Left hindlimb (tissue), 1 donor: ENCODE measurements around the gene UGT1A8.
"Not testable (repeated sequence)": the region's sequence is repeated elsewhere in the genome, so short reads cannot be mapped to it uniquely, and the experiment has no call there.

ENCODE experiments used
- DNase-seq: peaks from one replicate; pipeline ENCODE4 v3.0.0-alpha.2; 2018

Gene UGT1A8

DNA sequence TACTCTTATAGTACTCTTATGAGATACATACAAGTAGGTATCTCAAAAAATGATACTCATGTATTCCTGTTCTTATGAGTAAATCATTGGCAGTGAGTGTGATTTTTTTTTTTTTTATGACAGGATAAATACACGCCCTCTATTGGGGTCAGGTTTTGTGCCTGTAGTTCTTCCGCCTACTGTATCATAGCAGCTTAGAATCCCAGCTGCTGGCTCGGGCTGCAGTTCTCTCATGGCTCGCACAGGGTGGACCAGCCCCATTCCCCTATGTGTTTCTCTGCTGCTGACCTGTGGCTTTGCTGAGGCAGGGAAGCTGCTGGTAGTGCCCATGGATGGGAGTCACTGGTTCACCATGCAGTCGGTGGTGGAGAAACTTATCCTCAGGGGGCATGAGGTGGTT lies at the start of gene UGT1A8:
Gene UGT1A8, plus strand, starts transcription at position 158 of the 400 bp plus-strand sequence. Its CDS starts 75 bp downstream, at position 233.
- not testable (repeated sequence) for DNase-seq

DNA sequence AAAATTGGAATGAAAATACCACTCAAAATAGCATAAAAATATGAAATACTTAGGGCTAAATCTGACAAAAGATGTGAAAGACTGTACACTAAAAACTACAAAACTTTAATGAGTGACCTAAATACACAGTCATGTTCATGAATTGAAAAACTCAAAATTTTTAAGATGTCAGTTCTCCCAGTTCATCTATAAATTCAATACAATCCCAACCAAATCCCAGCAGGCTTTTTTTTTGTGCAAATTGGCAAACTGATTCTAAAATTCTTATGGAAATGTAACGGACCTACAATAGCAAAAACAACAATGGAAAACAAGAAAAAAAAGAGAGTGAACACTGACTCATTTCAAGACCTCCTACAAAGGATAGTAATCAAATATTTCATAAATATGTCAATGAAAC lies 46.4 kb upstream of the UGT1A8 start:
- no peak for DNase-seq

GRCh38 chr2:233571462-233571861 lies 46.0 kb upstream of the UGT1A8 start:
- no peak for DNase-seq

DNA sequence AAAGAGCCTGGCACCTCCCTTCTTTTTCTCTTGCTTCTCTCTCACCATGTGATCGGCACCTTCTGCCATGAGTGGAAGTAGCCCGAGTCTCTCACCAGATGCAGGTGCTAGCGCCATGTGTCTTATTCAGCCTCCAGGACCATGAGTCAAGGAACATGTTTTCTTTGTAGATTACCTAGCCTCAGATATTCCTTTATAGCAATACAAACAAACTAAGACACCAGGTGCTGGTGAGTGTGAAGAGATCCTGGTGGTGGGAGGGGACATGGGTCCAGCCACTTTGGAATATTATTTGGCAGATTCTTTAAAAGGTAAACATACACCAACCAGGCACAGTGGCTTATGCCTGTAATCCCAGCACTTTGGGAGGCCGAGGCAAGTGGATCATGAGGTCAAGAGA lies 45.0 kb upstream of the UGT1A8 start:
- no peak for DNase-seq

- DNase-seq, result not testable (repeated sequence)
Observed at GRCh38 chr2:233577341-233577740, 40.1 kb upstream of the UGT1A8 start.

- not testable (repeated sequence) for DNase-seq
Observed at GRCh38 chr2:233583217-233583965, 34.0 kb upstream of the UGT1A8 start.

DNA sequence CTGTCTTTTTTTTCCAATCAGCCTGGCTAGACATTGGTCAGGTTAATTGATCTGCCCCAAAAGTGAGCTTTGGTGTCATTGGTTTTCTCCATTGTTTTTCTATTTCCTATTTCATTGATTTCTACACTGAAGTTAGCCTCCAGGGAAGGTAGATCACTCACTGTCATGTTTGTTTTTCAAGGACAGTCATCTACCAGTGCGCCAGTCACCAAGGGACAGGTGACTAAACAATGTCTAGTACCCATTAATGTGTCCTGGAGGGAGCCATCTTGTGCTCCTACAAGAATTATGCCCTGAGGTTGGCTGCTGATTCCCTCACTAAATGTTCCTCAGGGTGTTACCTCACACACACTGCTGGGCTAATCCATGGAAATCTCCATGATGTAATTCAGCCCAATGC lies 33.2 kb upstream of the UGT1A8 start:
- DNase-seq, result no peak

- DNase-seq, result no peak
Observed at GRCh38 chr2:233588400-233588799, 29.0 kb upstream of the UGT1A8 start.

DNA sequence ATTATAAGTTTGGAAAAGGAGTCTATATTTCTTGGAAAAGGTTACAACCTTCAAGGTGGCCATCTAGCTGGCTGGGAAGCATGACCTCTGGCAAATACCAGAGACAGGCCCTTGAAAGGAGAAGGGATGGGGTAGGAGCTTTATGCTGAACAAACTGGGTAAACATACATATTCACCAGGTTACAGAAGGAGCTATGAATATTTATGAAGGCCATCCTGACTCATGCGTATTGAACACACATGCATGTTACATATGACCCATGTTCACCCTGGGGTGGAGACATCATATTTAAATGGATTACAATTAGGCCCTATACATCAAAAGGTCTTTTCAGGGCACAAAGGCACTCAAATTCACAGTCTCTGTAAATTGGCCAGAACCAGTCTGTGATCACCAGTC lies 24.7 kb upstream of the UGT1A8 start:
- not testable (repeated sequence) for DNase-seq

- no peak for DNase-seq
Observed at GRCh38 chr2:233593201-233593600, 24.2 kb upstream of the UGT1A8 start.

DNA sequence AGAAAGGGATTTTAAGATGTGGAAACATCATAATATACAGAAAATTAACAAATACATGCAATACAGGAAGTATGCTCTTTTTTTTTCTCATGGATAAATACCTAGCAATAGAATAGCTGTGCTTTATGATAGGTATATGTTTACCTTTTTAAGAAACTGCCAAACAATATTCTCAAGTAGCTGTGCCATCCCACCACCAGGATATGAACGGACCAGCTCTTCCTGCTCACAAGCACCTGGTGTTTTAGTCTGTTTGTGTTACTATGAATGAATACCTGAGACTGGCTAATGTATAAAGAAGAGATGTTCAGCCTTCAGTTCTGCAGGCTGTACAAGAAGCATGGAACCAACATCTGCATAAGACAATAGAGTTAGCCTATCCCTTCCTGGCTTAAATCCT lies 19.9 kb upstream of the UGT1A8 start:
- no peak for DNase-seq

DNA sequence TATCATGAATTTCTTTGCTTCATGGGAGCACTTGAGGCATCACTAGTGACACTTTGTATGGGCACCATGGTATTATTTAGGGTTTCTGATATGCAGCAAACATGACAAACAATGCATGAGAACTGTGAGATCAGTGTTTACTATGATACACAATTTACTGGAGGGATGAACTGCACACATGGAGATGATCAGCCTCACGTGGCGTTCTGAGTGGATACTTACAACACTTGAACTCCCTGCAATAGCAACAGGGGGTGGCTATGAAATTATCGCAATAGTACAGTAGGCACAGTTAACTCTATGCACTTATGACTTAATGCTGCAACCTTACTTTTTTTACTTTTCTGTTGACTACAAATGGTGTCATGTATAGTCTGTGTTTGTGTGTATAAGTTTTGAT lies 18.5 kb upstream of the UGT1A8 start:
- DNase-seq, result no peak

GRCh38 chr2:233600386-233600785 lies 17.0 kb upstream of the UGT1A8 start:
- no peak for DNase-seq

DNA sequence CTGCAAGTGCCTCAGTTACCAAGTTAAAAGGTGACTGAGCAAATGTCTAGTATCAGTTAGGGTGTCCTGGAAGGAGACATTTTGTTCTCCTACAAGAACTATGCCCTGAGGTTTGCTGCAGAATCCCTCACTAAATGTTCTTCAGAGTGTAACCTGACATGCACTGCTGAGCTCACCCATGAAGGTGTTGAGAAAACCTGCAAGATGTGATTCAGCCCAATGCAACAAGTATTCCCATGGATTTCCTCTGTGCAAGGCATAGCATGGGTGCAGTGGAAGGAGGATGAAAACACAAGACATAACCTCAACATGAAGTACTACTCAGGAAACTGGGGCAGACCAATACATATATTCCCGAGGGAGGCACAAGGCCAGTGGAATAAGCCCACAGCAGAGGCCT lies 15.4 kb upstream of the UGT1A8 start:
- DNase-seq, result no peak

DNA sequence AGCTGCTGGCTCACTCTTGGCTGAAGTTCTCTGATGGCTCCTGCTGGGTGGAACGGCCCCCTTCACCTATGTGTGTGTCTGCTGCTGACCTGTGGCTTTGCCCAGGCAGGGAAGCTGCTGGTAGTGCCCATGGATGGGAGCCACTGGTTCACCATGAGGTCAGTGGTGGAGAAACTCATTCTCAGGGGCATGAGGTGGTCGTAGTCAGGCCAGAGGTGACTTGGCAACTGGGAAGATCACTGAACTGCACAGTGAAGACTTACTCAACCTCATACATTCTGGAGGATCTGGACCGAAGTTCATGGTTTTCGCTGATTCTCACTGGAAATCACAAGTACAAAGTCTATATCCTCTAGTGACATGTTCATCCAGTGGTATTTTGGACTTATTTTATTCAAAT lies 13.9 kb upstream of the UGT1A8 start:
- no peak for DNase-seq

- DNase-seq, result no peak
Observed at GRCh38 chr2:233604826-233605225, 12.6 kb upstream of the UGT1A8 start.

- DNase-seq, result no peak
Observed at GRCh38 chr2:233605680-233606079, 11.8 kb upstream of the UGT1A8 start.

DNA sequence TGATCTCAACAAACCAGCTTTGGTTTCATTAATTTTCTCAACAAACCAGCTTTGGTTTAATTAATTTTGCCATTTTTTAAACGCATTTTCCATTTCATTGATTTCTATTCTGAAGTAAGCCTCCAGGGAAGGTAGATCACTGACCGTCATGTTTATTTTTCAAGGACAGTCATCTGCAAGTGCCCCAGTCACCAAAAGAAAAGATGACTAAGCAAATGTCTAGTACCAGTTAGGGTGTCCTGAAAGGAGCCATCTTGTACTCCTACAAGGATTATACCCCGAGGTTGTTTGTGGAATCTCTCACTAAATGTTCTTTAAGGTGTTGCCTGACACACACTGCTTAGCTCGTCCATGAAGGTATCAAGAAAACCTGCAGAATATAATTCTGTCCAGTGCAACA lies 6.1 kb upstream of the UGT1A8 start:
- no peak for DNase-seq

- no peak for DNase-seq
Observed at GRCh38 chr2:233620204-233620603, 2.8 kb downstream of the UGT1A8 start.

- not testable (repeated sequence) for DNase-seq
Observed at GRCh38 chr2:233621863-233622262, 4.4 kb downstream of the UGT1A8 start.

DNA sequence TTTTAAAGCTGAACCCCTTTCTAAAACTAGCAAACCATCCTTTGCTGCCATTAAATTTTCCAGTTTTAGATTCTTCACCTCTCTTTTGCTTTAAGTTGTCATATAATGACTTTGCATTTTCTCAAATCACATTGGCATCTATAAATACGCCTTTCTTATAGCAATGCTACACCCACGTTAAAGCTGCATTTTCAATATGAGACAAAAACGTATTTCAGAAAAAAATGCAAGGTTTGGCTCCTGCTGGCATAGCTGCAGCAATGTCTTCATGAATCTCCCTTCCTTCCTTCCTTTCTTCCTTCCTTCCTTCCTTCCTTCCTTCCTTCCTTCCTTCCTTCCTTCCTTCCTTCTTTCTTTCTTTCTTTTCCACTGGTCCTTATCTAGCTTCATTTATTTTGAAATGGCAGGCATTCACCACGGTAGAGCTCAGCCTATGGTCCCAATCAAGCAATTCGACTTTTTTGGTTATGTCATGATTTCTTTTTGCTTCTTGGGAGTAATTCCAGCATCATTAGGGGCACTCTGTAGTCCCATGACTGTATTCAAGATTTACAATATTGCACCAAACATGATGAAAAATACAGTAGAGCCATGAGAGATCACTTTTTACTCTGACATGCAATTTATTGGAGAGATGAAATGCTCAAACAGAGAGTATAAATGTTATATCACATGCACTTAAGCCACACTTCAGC lies 10.0 kb downstream of the UGT1A8 start:
- DNase-seq, result no peak

- DNase-seq, result not testable (repeated sequence)
Observed at GRCh38 chr2:233636306-233636705, 18.9 kb downstream of the UGT1A8 start, which contains the start of gene UGT1A10. UGT1A10 (plus strand) TSS chr2:233636448; CDS start chr2:233636523, 75 bp downstream.

DNA sequence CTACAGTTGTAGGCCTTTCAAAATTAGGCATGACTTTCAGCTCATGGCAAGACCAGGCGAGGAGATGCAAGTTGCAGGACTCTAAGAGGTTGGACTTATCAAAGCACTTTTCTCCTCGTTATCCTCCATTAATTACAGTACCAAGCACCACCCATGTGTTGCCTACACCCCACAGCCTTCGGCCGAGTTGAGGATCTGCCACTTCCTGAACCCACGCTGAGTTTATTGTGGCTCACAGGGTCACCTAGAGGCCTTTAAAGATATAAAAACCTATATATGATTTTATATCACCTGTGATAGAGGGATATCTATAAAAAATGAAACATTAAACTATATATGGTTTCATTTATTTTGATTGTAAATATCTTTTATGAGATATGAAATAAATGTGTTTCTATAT lies 21.4 kb downstream of the UGT1A8 start:
- no peak for DNase-seq

GRCh38 chr2:233639860-233640259 lies 22.4 kb downstream of the UGT1A8 start:
- DNase-seq, result no peak
